ENCODE measurements around the gene HSD17B14. TPM values are rescaled to one million over a fixed set of nuclear protein-coding genes. Genes with fewer than 3 reads are reported as not detected.

HSD17B14 gene
- polyA plus RNA-seq, 1 of the 3 experiments (the other 2 are of a cell fraction) = 29.7 TPM

DNA sequence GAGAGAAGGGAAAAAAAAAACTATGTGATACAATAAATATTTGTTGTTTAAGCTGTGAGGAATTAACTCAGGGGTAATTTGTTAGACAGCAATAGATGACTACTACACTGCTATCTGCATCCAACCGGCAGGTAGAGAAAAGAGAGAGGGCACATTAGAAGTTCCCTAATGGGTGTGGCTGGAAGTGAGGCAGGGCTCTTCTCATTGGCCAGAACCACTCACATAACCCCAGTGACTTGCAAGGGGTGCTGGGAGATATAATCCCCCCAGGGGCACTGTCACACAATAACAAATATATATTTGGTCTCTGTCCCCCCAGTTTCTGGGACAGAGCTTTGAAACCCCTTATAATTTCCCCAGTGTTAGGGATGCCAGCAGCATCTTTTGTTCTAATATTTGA lies 56.7 kb downstream of the HSD17B14 start:
- CTCF ChIA-PET = interaction anchor here (0.7 to 20.7 kb wide), 8 partner anchors 8 to 214 kb away, joined by 3 to 457 read pairs (median 4); partner anchors contain the start of genes GYS1, HSD17B14, IZUMO1 and RUVBL2
- Histone ChIP-seq H3K4me2 (no peak overlapping the region), H2AFZ (ENCODE audit: low read depth) (no peak overlapping the region), H3K4me1 (ENCODE audit: control insufficient read depth in 1 of 2, insufficient read depth in 2 of 2, low read depth in 1 of 2, low read length in 1 of 2) (no peaks in the 10 kb centered on the region; a peak in 1 of 4 replicates), H3K79me2 (ENCODE audit: insufficient read depth) (no peaks in the 10 kb centered on the region), H3K9me3 (no peaks in the 10 kb centered on the region), H3K27ac (ENCODE audit: low read depth in 2 of 2, low read length in 1 of 2) (no peak overlapping the region), H3K9ac (no peak overlapping the region), H4K20me1 (ENCODE audit: insufficient read depth) (no peaks in the 10 kb centered on the region), H3K27me3 (ENCODE audit: insufficient read depth) (no peaks in the 10 kb centered on the region), H3F3A (replicated peaks; ENCODE audit: insufficient read depth) (no peaks in the 10 kb centered on the region), H3K4me3 (ENCODE audit: low read depth in 2 of 2, low read length in 1 of 2) (no peak overlapping the region), H3K36me3 (replicated peaks in 1 of 2; ENCODE audit: control insufficient read depth in 1 of 2, insufficient read depth in 2 of 2, low read length in 1 of 2) (no peaks in the 10 kb centered on the region), H3K9me2 (no peaks in the 10 kb centered on the region)
- TF ChIP-seq SMC3 (IDR thresholded peaks at IDR 0.05; ENCODE audit: low read depth, low read length) = no peak
- no peak for TF ChIP-seq RAD21 (IDR thresholded peaks at IDR 0.05; ENCODE audit: low read length)
- TF ChIP-seq TAF1 (IDR thresholded peaks at IDR 0.05; ENCODE audit: borderline replicate concordance, low read depth, low read length) = no peak
- 67% methylated on average over 1 of the region's 1 CpG for WGBS (ENCODE audit: low lambda C conversion rate)
- DNase-seq = no peak
- POLR2A ChIA-PET = no interaction called here

DNA sequence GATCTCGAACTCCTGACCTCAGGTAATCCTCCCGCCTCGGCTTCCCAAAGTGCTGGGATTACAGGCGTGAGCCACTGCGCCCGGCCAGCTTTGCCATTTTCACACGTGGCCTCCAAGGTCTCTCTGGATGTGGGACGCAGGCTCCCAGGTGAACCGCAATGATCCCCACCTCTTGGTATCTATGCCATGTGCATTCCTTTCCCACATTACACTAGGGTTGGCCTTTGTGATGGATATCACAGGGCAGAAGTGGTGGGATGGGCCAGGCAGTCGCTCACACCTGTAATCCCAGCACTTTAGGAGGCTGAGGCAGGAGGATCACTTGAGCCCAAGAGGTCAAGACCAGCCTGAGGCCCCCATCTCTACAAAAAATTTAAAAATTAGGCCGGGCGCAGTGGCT lies 58.6 kb downstream of the HSD17B14 start:
- no peaks in the 10 kb centered on the region for H3K9me2 ChIP-seq
- POLR2A ChIA-PET = no interaction called here
- no peaks in the 10 kb centered on the region for H3K27me3 ChIP-seq (ENCODE audit: insufficient read depth)
- no peak overlapping the region for H2AFZ ChIP-seq (ENCODE audit: low read depth)
- H3K27ac ChIP-seq (ENCODE audit: low read depth in 2 of 2, low read length in 1 of 2) = no peak overlapping the region
- no peak overlapping the region for H3K9ac ChIP-seq
- 90% methylated on average over 12 of the region's 12 CpGs for WGBS (ENCODE audit: low lambda C conversion rate)
- H3K4me2 ChIP-seq = no peak overlapping the region
- H4K20me1 ChIP-seq (ENCODE audit: insufficient read depth) = no peaks in the 10 kb centered on the region
- no peak overlapping the region for H3K4me3 ChIP-seq (ENCODE audit: low read depth in 2 of 2, low read length in 1 of 2)
- DNase-seq = no peak
- no peaks in the 10 kb centered on the region for H3K79me2 ChIP-seq (ENCODE audit: insufficient read depth)
- H3K36me3 ChIP-seq (replicated peaks in 1 of 2; ENCODE audit: control insufficient read depth in 1 of 2, insufficient read depth in 2 of 2, low read length in 1 of 2) = no peaks in the 10 kb centered on the region
- no peaks in the 10 kb centered on the region; a peak in 1 of 4 replicates for H3K4me1 ChIP-seq (ENCODE audit: control insufficient read depth in 1 of 2, insufficient read depth in 2 of 2, low read depth in 1 of 2, low read length in 1 of 2)
- CTCF ChIA-PET = interaction anchor here (0.9 to 20.7 kb wide), 2 partner anchors 65 to 193 kb away, joined by 3 to 457 read pairs; partner anchors contain the start of gene HSD17B14
- H3F3A ChIP-seq (replicated peaks; ENCODE audit: insufficient read depth) = no peaks in the 10 kb centered on the region
- H3K9me3 ChIP-seq = no peaks in the 10 kb centered on the region
- TF ChIP-seq, protein P1, sequence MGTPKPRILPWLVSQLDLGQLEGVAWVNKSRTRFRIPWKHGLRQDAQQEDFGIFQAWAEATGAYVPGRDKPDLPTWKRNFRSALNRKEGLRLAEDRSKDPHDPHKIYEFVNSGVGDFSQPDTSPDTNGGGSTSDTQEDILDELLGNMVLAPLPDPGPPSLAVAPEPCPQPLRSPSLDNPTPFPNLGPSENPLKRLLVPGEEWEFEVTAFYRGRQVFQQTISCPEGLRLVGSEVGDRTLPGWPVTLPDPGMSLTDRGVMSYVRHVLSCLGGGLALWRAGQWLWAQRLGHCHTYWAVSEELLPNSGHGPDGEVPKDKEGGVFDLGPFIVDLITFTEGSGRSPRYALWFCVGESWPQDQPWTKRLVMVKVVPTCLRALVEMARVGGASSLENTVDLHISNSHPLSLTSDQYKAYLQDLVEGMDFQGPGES (IDR thresholded peaks at IDR 0.05; ENCODE audit: low read depth, low read length) = no peak
- TF ChIP-seq EP300 (IDR thresholded peaks at IDR 0.05; ENCODE audit: borderline replicate concordance in 1 of 2, low read depth in 1 of 2, low read length in 1 of 2) (no peak), JUND (IDR thresholded peaks at IDR 0.05) (no peak), RXRA (IDR thresholded peaks at IDR 0.05; ENCODE audit: borderline replicate concordance, low read depth) (no peak), MEF2A (IDR thresholded peaks at IDR 0.05; ENCODE audit: borderline replicate concordance, low read depth) (no peak), NRF1 (IDR thresholded peaks at IDR 0.05; ENCODE audit: low read depth, low read length) (no peak), FOXM1 (IDR thresholded peaks at IDR 0.05; ENCODE audit: low read depth) (no peak), NFIC (IDR thresholded peaks at IDR 0.05; ENCODE audit: borderline replicate concordance) (no peak), MXI1 (IDR thresholded peaks at IDR 0.05; ENCODE audit: low read depth, low read length) (no peak), RFX5 (IDR thresholded peaks at IDR 0.05; ENCODE audit: low read length) (no peak), FOXJ3 (CRISPR knock-in tag; IDR thresholded peaks at IDR 0.05) (no peak), TEAD4 (IDR thresholded peaks at IDR 0.05; ENCODE audit: borderline replicate concordance, insufficient read depth) (no peak), GABPA (IDR thresholded peaks at IDR 0.05; ENCODE audit: low read depth) (no peak), YY1 (IDR thresholded peaks at IDR 0.05; ENCODE audit: low read depth) (no peak), FOSL2 (IDR thresholded peaks at IDR 0.05; ENCODE audit: borderline replicate concordance, low read depth) (no peak)
- TF ChIP-seq, protein P2, sequence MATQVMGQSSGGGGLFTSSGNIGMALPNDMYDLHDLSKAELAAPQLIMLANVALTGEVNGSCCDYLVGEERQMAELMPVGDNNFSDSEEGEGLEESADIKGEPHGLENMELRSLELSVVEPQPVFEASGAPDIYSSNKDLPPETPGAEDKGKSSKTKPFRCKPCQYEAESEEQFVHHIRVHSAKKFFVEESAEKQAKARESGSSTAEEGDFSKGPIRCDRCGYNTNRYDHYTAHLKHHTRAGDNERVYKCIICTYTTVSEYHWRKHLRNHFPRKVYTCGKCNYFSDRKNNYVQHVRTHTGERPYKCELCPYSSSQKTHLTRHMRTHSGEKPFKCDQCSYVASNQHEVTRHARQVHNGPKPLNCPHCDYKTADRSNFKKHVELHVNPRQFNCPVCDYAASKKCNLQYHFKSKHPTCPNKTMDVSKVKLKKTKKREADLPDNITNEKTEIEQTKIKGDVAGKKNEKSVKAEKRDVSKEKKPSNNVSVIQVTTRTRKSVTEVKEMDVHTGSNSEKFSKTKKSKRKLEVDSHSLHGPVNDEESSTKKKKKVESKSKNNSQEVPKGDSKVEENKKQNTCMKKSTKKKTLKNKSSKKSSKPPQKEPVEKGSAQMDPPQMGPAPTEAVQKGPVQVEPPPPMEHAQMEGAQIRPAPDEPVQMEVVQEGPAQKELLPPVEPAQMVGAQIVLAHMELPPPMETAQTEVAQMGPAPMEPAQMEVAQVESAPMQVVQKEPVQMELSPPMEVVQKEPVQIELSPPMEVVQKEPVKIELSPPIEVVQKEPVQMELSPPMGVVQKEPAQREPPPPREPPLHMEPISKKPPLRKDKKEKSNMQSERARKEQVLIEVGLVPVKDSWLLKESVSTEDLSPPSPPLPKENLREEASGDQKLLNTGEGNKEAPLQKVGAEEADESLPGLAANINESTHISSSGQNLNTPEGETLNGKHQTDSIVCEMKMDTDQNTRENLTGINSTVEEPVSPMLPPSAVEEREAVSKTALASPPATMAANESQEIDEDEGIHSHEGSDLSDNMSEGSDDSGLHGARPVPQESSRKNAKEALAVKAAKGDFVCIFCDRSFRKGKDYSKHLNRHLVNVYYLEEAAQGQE (IDR thresholded peaks at IDR 0.05; ENCODE audit: low read depth, low read length) = no peak
- TF ChIP-seq, protein P3, sequence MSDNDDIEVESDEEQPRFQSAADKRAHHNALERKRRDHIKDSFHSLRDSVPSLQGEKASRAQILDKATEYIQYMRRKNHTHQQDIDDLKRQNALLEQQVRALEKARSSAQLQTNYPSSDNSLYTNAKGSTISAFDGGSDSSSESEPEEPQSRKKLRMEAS (IDR thresholded peaks at IDR 0.05; ENCODE audit: low read depth) = no peak
- TF ChIP-seq, protein P4, sequence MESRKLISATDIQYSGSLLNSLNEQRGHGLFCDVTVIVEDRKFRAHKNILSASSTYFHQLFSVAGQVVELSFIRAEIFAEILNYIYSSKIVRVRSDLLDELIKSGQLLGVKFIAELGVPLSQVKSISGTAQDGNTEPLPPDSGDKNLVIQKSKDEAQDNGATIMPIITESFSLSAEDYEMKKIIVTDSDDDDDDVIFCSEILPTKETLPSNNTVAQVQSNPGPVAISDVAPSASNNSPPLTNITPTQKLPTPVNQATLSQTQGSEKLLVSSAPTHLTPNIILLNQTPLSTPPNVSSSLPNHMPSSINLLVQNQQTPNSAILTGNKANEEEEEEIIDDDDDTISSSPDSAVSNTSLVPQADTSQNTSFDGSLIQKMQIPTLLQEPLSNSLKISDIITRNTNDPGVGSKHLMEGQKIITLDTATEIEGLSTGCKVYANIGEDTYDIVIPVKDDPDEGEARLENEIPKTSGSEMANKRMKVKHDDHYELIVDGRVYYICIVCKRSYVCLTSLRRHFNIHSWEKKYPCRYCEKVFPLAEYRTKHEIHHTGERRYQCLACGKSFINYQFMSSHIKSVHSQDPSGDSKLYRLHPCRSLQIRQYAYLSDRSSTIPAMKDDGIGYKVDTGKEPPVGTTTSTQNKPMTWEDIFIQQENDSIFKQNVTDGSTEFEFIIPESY (IDR thresholded peaks at IDR 0.05; ENCODE audit: borderline replicate concordance, low read depth) = no peak
